Pancreas (tissue), 10 donors: ENCODE results near the gene CPN2. TPM values are rescaled to one million over a fixed set of nuclear protein-coding genes. Genes with fewer than 3 reads are reported as not detected.

Experiments
- ATAC-seq, 4 donors: fragments of 200-7000 bp; cut with Tn5 transposase; one replicate each; pipeline versions ENCODE4 v1.8.0 to v1.9.1; 2020; ENCODE audit warnings: mild to moderate bottlenecking in 4 of 4, moderate library complexity in 4 of 4
- DNase-seq, 6 donors: peaks; one replicate each; pipeline ENCODE4 v3.0.0-alpha.2; 2020
- FAIRE-seq: peaks from 2 replicates; lab custom pipeline; 2012; peaks lifted over from hg19 to GRCh38; lab: Jason Lieb, UNC
- H3K27ac ChIP-seq, 4 donors: fragments of 200-600 bp; sonication (generic); 1 replicate in 3 of 4; 2 replicates in 1 of 4; pipeline versions ENCODE4 v1.5.0 to v1.8.0; 2020
- H3K27me3 ChIP-seq, 4 donors: fragments of 200-600 bp; one replicate each; pipeline ENCODE4 v1.8.0; 2021
- H3K36me3 ChIP-seq, 3 donors: fragments of 200-600 bp; sonication (generic) in 1 of 3; one replicate each; pipeline versions ENCODE4 v1.5.0 to v1.8.0; 2020 to 2021
- H3K4me1 ChIP-seq, 3 donors: fragments of 200-600 bp; one replicate each; pipeline ENCODE4 v1.8.0; 2021
- H3K4me3 ChIP-seq, 4 donors: fragments of 200-600 bp; sonication (generic) in 2 of 4; one replicate each; pipeline versions ENCODE4 v1.5.0 to v1.8.0; 2020 to 2021
- H3K9me3 ChIP-seq, 4 donors: fragments of 200-600 bp; one replicate each; pipeline ENCODE4 v1.8.0; 2021
- CTCF ChIP-seq, 4 donors: fragments of 200-600 bp; sonication (generic) in 3 of 4; IDR thresholded peaks; one replicate each; pipeline versions ENCODE4 v1.5.0 to v1.8.0; 2021; ENCODE audit warnings: antibody characterized with exemption in 4 of 4
- WGBS, 2 donors: extraction: QIAGEN DNeasy Blood & Tissue Kit; methylation state at CpG; one replicate each; pipeline ENCODE4 v1.1.7; 2013; 5-methylcytosine and 5-hydroxymethylcytosine counted together
- intact Hi-C, 3 donors: fragments of 100-400 bp; cut with DNase I; formaldehyde crosslinking; loops; one replicate each; pipeline versions ENCODE4 v1.11.1 to v1.14.2; 2022
- polyA plus RNA-seq, 2 donors: library from polyadenylated mRNA; stranded (reverse); fragments of 200-250 nt; gene quantifications; one replicate each; pipeline ENCODE4 v1.2.3, GENCODE V29; 2013
- total RNA-seq, 6 donors: library from RNA; stranded (reverse); fragmentation: NEBNext Ultra II Directional in 4 of 6; extraction: Animal tissue kit (Norgen Biotek cat#: 25700) in 4 of 6; gene quantifications; one replicate each; pipeline versions ENCODE4 v1.2.1 to v1.2.4, GENCODE V29; 2021 to 2023
- donor health status: healthy with polysubstance abuse.
- donor health status: DM: no; HTN: no; CAD: no; lungs with moderate emphysema.
- donor health status: DM: no; HTN: no; CAD: no.
- donor health status: control.
- donor health status: control.
- donor health status: Bipolar disorder and iron deficiency.
- donor health status: DM: yes; HTN: yes; CAD: no.
- donor health status: DM: no; HTN: no; CAD: no.
- donor health status: DM: no; HTN: no; CAD: no.
- donor health status: DM: yes; HTN: yes; CAD: no.

Gene CPN2
- under 1 TPM in 1 of 6 donors, not detected in 5; 0.09 TPM for total RNA-seq
- not detected for polyA plus RNA-seq

- ATAC-seq (no peak), DNase-seq (no peak), FAIRE-seq (no peak)
- H3K4me3 ChIP-seq = no peak within 1 kb of the TSS
- 81 to 84% methylated on average over 24 of the region's 24 CpGs for WGBS, 2 donors
- H3K27me3 ChIP-seq = no peaks in the 10 kb centered on the region
- no peaks in the 10 kb centered on the region for H3K4me1 ChIP-seq
- H3K27ac ChIP-seq = no peak within 1 kb of the TSS
- no peaks in the 10 kb centered on the region for H3K36me3 ChIP-seq
- no peaks in the 10 kb centered on the region for H3K9me3 ChIP-seq
- TF ChIP-seq CTCF (IDR thresholded peaks at IDR 0.05) = no peak
- intact Hi-C loops = no loop called here
Measured at GRCh38 chr3:194351080-194351672, at the start of gene CPN2. CPN2 (minus strand) TSS chr3:194351328; CDS start chr3:194342702, 8,626 bp downstream.

GRCh38 chr3:194399874-194400411 is 48.8 kb upstream of the CPN2 start:
- Histone ChIP-seq H3K27ac (no peak overlapping the region), H3K4me1 (peaks cover 0 to 15% (median 0%) of the 10 kb centered on the region in 3 donors), H3K4me3 (no peak overlapping the region), H3K9me3 (no peaks in the 10 kb centered on the region), H3K27me3 (peaks cover 0 to 6% (median 0%) of the 10 kb centered on the region in 4 donors), H3K36me3 (no peaks in the 10 kb centered on the region)
- intact Hi-C loops = loop anchor here in 1 of 3 donors (5.0 kb wide), 1 partner anchor 63 kb away; no protein-coding TSS in a partner anchor
- DNase-seq (no peak), ATAC-seq (no peak), FAIRE-seq (no peak)
- TF ChIP-seq CTCF (IDR thresholded peaks at IDR 0.05) = no peak
- 83 to 84% methylated on average over 15 of the region's 15 CpGs for WGBS, 2 donors

GRCh38 chr3:194399166-194399565 is 48.0 kb upstream of the CPN2 start, which contains the start of gene GP5:
GP5 (minus strand) TSS chr3:194399266; CDS start chr3:194398282, 984 bp downstream.
- no peak for FAIRE-seq
- intact Hi-C loops = loop anchor here in 1 of 3 donors (5.0 kb wide), 1 partner anchor 62 kb away; no protein-coding TSS in a partner anchor
- H3K4me3 ChIP-seq = peak within 1 kb of the TSS in 1 of 4 donors; percentile 27

GRCh38 chr3:194397757-194398312 is 46.7 kb upstream of the CPN2 start:
- Histone ChIP-seq H3K27me3 (peaks cover 0 to 6% (median 0%) of the 10 kb centered on the region in 4 donors), H3K4me1 (peaks cover 0 to 8% (median 0%) of the 10 kb centered on the region in 3 donors), H3K36me3 (no peaks in the 10 kb centered on the region), H3K4me3 (peak overlapping the region in 1 of 4 donors; percentile 27), H3K9me3 (no peaks in the 10 kb centered on the region), H3K27ac (no peak overlapping the region)
- TF ChIP-seq CTCF (IDR thresholded peaks at IDR 0.05) = no peak
- 5 to 7% methylated on average over 38 of the region's 38 CpGs for WGBS, 2 donors
- FAIRE-seq (no peak), DNase-seq (no peak), ATAC-seq (peak in 3 of 4 donors; percentile 29 to 47 (median 40))
- intact Hi-C loops = loop anchor here in 1 of 3 donors (5.0 kb wide), 1 partner anchor 61 kb away; no protein-coding TSS in a partner anchor

More at GRCh38 chr3:194399166-194399565, 48.0 kb upstream of the CPN2 start, which contains the start of gene GP5:
- DNase-seq = no peak
- Histone ChIP-seq H3K27ac (no peak within 1 kb of the TSS), H3K4me1 (peaks cover 0 to 11% (median 0%) of the 10 kb centered on the region in 3 donors), H3K27me3 (peaks cover 0 to 6% (median 0%) of the 10 kb centered on the region in 4 donors), H3K9me3 (no peaks in the 10 kb centered on the region), H3K36me3 (no peaks in the 10 kb centered on the region)
- TF ChIP-seq CTCF (IDR thresholded peaks at IDR 0.05) = no peak
- ATAC-seq = no peak
- 64 to 70% methylated on average over 2 of the region's 2 CpGs for WGBS, 2 donors
